Measurements from ENCODE around the gene LPCAT1.
A peak's percentile ranks its signal among the peaks of the same experiment; 100 is the strongest.

LPCAT1 gene

GRCh38 chr5:1420211-1421195 is 103.3 kb downstream of the LPCAT1 start:
- no peak for DNase-seq

DNA sequence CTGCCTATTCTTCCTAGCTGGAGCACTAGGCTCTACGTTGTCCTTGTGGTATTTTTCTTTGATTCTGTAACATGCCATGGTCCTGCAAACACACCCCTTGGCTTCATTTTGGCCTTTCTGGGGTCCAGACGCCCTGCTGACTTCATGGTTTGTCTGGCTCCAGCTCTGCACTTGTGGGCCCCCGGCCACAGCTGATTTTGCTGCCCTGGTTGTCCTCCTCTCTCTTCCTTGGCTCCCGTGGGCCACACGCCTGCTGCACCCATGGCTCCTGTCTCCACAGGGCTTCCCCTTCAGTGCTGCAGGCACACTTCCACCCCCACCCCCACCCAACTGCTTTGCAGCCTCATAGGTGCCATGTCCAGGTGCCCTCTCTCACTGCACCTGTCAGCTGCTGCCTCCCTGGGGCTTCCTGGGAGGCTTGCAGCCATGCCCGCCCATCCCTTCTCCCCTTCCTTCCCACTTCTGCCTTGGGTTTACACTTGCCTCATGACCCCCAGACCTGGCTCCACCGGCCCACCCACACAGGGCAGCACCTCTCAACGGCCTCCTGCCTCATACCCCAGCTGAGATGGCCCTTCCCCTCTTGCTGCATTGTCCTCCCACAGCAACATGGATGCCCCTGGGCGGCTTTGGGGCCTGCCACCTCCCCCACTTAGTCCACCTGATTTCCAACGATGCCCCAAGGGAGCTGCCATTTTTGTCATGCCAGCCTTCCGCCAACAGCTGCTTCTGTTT is 104.1 kb downstream of the LPCAT1 start:
- no peak for DNase-seq

DNA sequence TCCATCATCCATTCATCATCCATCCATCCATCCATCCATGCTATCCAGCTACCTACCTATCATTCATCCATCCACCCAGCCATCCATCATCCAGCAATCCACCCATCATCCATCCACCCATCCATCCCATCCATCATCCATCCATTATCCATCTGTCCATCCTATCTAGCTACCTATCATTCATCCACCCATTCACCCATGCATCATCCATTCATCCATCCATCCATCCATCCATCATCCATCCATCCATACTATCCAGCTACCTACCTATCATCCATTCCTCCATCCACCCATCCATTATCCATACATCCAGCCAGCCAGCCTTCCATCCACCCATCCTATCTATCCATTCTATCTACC is 104.9 kb downstream of the LPCAT1 start:
- no peak for DNase-seq

GRCh38 chr5:1418238-1418920 is 105.4 kb downstream of the LPCAT1 start:
- no peak for DNase-seq

GRCh38 chr5:1417586-1418225 is 106.1 kb downstream of the LPCAT1 start:
- no peak for DNase-seq

GRCh38 chr5:1416856-1417469 is 106.8 kb downstream of the LPCAT1 start:
- DNase-seq = no peak

DNA sequence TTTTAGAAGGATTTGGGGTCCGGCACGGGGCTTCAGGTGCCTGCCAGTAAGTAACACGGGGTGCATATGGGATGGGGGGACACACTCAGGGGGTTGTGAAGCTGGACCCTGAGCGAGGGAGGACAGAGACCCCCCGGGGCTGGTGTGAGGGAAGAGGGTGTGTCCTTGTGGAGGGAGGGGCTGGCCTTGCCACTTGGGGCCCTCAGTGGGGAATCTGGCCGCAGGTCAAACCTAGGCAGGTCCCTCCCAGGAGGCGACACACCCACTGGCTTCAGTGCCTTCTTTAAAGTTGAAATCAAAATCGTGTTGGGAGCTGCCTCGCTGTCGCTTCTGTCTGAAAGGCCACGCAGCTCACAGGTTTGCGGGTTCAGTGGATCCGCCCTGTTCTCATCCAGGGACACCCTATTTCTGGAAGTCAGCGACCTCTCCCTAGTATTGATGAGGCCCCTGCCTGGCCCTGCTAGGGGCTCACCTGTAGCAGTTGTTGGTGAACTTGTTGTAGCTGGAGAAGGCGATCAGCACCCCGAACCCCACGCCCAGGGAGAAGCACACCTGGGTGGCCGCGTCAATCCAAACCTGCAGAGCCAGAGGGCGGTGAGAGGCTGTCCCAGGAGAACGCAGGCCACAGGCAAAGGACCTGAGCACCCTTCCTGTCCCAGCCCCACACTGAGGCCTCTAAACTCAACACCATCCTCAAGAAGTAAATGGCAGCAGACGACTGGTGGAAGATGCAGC is 108.0 kb downstream of the LPCAT1 start:
- DNase-seq = no peak

GRCh38 chr5:1415059-1415425 is 108.7 kb downstream of the LPCAT1 start:
- DNase-seq = no peak

GRCh38 chr5:1414311-1415058 is 109.3 kb downstream of the LPCAT1 start:
- DNase-seq = peak in 1 of 2 experiments; percentile 1

- no peak for DNase-seq
Measured at GRCh38 chr5:1413611-1414241, 110.0 kb downstream of the LPCAT1 start.

DNA sequence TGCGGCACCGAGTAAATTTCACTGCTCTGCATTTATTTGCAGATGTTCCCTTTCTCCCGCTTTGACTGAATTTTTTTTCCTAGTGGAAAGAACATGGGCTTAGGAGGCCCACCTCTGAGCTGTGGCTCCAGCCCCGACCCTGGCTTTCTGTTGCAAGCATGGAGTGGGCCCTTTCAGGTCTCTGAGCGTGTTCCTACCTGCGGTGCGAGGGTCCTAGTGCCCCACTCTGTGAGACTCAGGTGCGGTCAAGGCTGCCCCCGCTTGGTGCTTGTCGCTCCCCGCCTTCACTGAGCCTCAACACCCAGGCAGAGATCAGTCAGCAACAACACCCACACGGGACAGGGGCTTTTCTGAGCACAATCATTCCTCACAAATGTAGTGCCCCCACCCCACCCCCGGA is 110.5 kb downstream of the LPCAT1 start:
- no peak for DNase-seq

- DNase-seq = no peak
Measured at GRCh38 chr5:1412621-1413020, 111.1 kb downstream of the LPCAT1 start.

DNA sequence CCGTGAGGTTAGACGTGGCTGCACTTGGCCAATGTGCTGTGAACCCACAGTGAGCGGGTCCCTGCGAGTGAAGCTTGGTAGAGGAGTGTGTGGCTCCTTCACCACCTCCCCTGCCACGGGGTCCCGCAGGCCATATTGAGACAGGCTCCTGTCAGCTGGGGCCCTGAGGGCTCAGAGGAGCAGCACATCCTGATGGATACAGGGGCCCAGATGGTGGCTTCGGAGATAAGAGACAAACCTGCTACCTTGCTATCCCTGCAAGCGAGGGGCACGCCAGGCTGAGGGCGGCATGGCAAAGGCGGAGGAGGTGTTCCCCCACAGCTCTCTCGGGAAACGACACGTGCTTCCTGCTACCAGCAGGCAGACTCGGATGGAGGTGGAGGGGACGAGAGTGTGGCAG is 111.6 kb downstream of the LPCAT1 start:
- no peak for DNase-seq

Data from Kasumi-1 (cell line).